CD1c-positive myeloid dendritic cell (primary cell): ENCODE data around the gene NRCAM.
"Not testable (repeated sequence)": the region's sequence is repeated elsewhere in the genome, so short reads cannot be mapped to it uniquely, and the experiment has no call there.

ENCODE experiments used
- DNase-seq: peaks from one replicate; pipeline ENCODE4 v3.0.0-alpha.2; 2016; ENCODE audit errors: extremely low spot score

The NRCAM gene

GRCh38 chr7:108402865-108403264 lies 53.4 kb downstream of the NRCAM start:
- DNase-seq = no peak

GRCh38 chr7:108396080-108396479 lies 60.2 kb downstream of the NRCAM start:
- no peak for DNase-seq

DNA sequence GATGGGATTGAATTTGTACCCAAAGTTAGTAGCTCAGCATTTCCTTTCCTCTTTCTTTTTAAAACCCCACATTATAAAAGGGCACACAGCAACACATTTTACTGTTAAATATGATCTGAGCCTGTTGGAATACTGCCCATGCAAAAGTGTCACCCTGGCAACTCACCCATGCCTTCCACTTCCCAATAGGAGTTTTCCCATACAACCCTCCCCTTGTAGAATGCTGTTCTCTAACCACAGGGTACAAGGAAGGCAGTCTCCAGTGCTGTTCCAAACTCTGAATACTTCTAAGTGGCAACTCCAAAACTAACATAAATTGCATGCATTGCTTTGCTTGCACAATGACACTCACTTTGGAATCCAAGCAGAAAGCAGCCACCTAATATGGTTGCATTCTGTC lies 60.8 kb downstream of the NRCAM start:
- no peak for DNase-seq

DNA sequence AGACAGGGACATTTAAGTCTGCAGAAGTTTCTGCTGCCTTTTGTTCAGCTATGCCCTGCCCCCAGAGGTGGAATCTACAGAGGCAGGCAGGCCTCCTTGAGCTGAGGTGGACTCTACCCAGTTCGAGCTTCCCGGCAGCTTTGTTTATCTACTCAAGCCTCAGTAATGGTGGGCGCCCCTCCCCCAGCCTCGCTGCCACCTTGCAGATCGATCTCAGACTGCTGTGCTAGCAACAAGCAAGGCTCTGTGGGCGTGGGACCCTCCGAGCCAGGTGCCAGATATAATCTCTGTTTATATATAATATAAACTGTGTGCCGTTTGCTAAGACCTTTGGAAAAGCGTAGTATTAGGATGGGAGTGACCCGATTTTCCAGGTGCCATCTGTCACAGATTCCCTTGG lies 63.1 kb downstream of the NRCAM start:
- not testable (repeated sequence) for DNase-seq

DNA sequence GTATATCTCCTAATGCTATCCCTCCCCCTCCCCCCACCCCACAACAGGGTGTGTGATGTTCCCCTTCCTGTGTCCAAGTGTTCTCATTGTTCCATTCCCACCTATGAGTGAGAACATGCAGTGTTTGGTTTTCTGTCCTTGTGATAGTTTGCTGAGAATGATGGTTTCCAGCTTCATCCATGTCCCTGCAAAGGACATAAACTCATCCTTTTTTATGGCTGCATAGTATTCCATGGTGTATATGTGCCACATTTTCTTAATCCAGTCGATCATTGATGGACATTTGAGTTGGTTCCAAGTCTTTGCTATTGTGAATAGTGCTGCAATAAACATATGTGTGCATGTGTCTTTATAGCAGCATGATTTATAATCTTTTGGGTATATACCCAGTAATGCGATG lies 68.5 kb downstream of the NRCAM start:
- not testable (repeated sequence) for DNase-seq

GRCh38 chr7:108385834-108386422 lies 70.3 kb downstream of the NRCAM start:
- DNase-seq = no peak

DNA sequence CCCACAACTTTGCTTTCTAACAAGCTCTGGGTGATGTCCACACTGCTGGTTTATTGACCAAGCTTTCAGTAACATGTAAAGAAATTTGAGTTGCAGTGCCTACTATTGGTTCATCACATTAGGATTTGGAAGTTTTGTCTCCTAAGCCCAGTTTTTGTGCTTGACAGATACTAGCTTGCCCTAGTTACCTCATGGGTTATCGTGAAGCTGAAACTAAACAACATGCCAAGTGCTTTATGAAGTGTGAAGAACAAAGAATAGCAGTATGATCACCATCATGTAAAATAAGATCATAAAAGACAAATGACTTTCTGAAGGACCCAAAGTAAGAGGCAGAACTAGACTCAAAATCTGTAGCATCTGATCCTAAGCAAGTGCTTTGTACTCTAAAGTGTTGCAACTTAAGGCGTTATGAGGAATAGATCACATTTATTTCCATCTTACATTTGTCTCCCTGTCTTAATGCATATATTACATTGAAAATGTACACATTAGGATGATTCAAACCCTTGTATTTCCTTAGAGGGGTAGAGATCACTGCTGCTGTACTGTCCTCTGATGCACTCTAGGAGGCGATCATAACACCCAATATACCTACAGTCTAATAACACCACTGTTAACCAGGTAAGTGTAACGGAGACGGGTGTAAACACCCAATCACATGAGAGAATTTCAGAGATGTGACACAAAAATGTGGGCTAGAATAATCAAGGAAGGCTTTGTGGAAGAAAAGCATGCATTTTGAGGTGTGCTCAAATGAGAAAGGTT lies 71.3 kb downstream of the NRCAM start:
- no peak for DNase-seq

DNA sequence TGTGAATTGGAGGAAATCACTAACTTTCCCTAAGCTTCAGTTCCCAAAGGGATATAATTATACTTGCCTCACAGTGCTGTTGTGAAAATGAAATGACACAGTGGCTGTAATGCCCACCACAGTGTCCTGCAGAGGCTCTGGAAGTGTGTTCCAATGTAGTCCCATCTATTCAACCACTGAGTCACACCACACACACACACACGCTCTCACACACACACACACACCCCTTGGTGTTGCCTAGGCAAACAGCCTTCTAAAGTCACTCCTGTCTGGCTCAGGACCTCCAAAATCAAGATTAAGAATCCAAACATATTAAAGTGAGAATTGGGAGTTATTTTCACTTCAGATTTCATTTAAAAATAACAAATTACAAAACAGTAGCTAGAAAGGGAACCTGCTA lies 73.3 kb downstream of the NRCAM start:
- no peak for DNase-seq

GRCh38 chr7:108380517-108380916 lies 75.7 kb downstream of the NRCAM start:
- DNase-seq = no peak

DNA sequence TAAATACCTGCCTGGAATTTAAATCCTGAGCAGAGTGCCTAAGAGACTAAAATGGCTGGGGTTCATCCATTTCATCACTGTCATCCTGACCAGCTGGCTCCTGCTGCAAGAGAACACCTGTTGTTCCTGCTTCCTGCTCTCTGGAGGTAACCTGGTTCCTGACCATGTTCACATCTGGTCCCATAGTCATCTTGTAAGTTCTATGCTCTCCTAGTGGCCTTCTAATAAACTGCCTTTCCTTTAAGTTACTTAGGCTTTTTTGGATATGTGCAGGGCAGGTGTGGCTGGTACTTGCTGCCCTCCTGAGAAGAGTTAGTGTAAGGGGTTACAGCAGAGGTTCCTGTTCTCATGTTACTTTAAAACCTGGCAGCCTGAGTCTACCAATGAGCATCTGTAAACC lies 80.0 kb downstream of the NRCAM start:
- DNase-seq = no peak

- DNase-seq = no peak
Observed at GRCh38 chr7:108375668-108376067, 80.6 kb downstream of the NRCAM start.

GRCh38 chr7:108374899-108375298 lies 81.3 kb downstream of the NRCAM start:
- no peak for DNase-seq

GRCh38 chr7:108372618-108373017 lies 83.6 kb downstream of the NRCAM start:
- no peak for DNase-seq

- DNase-seq = no peak
Observed at GRCh38 chr7:108370616-108371015, 85.6 kb downstream of the NRCAM start.

GRCh38 chr7:108368466-108368865 lies 87.8 kb downstream of the NRCAM start:
- DNase-seq = no peak

- no peak for DNase-seq
Observed at GRCh38 chr7:108367946-108368345, 88.3 kb downstream of the NRCAM start.

- no peak for DNase-seq
Observed at GRCh38 chr7:108367314-108367713, 88.9 kb downstream of the NRCAM start.

DNA sequence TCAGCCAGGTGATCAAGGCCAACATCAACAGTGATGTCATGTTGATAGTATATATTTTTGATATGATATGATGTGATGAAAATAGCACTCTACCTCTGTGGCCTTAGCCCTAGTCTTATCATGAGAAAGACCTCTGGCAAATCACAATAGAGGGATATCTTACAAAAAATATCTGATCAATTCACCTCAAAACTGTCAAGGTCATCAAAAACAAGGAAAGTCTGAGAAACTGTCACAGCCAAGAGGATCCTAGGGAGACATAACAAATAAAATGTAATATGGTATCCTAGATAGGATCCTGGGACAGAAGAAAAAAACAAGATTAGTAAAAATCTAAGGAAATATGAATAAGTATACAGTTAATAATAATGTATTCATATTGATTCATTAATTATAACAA lies 92.6 kb downstream of the NRCAM start:
- DNase-seq = no peak

DNA sequence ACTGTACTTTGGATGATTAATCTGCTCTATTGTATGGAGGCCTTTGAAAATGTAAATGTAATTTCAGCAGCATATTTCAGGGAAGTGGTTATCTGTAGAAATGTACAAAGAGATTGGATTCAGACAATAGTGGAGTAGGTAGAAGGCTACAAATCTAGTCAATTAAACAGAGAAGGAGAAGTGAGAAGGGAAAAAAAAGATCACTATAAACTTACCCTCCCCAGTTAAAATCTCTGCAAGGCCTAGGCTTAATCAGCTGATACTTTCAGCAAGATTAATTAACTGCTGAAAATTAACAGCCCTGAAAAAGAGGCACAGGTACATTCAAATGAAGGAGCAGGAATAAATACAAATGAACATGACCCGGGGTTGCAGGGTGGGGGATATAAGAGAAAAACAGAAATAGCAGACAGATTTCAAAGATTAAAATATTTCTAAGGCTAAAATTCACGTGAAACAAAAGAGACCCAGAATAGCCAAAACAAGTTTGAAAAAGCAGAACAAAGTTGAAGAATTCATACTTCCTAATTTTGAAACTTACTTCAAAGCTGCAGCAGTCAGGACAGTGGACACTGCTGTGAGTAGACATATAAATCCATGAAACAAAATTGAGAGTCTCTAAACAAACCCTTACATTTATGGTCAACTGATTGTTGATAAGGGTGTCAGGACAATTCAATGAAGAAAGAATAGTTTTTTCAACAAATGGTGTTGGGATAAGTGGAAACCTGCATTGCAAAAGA lies 96.0 kb downstream of the NRCAM start:
- no peak for DNase-seq

DNA sequence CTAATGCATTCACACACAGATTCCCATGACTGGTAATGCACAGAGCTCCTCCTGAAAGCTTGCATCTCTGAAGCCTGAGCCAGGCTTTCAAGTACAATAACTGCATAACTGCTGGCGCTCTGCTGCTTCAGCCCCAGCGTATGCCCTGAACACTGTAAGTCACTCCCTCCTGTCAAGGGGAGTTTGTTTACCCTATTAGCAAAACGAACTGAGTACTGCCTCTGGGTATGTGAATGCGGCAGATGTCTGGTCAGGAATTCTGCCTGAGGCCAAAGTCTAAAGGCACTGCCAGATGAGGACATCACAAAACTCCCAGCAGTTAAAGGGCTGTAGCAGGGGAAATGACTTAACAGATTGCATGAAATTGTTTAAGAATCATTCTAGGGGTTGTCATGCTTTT lies 97.7 kb downstream of the NRCAM start:
- DNase-seq = no peak

GRCh38 chr7:108351729-108352131 lies 104.5 kb downstream of the NRCAM start:
- no peak for DNase-seq

- DNase-seq = no peak
Observed at GRCh38 chr7:108348913-108349312, 107.3 kb downstream of the NRCAM start.

DNA sequence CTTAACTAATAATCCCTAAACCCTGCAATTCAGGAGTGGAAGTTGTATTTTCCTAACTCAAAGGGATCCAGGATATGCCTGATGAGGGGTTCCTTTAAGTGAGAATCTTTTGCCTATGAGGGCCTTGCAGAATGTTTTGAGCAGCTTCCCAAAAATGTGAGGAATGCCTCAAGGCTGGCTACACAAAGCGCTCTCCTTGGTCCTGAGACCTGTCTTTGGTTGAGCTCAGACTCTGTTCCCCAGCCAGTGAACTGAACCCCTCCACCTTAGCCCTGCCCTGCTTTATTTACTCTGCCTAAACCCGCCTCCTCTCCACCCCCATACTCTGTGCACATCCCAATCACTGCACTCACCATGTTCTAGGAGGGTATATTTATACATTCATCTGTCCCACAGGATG lies 108.6 kb downstream of the NRCAM start:
- no peak for DNase-seq
